HG03520 (cell line): ENCODE measurements around the gene TOE1.
"Not testable (repeated sequence)": the region's sequence is repeated elsewhere in the genome, so short reads cannot be mapped to it uniquely, and the experiment has no call there.

Source experiments
- ATAC-seq: cut with Tn5 transposase; IDR thresholded peaks from one replicate; pipeline ENCODE4 v1.9.1; 2021; ENCODE audit warnings: mild to moderate bottlenecking, moderate library complexity; ENCODE audit not compliant: unreplicated experiment

TOE1 gene

DNA sequence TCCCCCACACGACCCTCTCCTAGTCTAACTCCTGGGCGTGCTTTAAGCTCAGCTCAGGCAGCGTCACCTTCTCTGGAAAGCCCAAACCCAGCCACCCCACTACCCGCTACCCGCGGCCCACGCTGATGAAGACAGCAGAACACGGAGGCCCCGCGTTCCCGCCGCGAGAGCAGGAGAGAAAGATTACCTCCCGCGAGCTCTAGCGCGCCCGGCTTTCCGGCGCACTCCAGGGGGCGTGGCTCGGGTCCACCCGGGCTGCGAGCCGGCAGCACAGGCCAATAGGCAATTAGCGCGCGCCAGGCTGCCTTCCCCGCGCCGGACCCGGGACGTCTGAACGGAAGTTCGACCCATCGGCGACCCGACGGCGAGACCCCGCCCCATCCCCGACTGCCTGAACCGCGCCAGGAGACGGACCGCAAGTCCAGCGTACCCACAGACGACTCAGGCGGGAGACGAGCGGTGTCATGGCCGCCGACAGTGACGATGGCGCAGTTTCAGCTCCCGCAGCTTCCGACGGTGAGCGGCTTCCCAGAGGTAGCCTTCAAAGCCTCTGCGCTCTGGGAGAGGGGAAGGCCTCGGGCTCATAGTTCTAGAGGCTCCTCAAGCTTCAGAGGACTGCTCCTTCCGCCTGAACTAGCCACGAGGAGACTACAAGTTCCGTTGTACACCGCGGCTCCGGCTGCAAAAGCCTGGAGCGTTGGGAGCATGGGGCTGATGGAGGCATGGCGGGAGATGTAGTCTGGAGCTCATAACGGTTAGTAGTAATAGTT is at the start of gene TOE1, which contains the start of gene MUTYH:
TSS of gene TOE1 (plus strand) at position 382 of the 770 bp plus-strand sequence. CDS start at position 465, 83 bp downstream.
TSS of gene MUTYH (minus strand) at position 652 of the 770 bp plus-strand sequence. CDS start 5,935 bp downstream, outside the sequence.
- peak; percentile 85 for ATAC-seq

GRCh38 chr1:45291002-45291401 is 49.0 kb upstream of the TOE1 start:
- not testable (repeated sequence) for ATAC-seq

GRCh38 chr1:45291716-45292115 is 48.3 kb upstream of the TOE1 start:
- no peak for ATAC-seq

- no peak for ATAC-seq
Observed at GRCh38 chr1:45297666-45298356, 42.2 kb upstream of the TOE1 start.

DNA sequence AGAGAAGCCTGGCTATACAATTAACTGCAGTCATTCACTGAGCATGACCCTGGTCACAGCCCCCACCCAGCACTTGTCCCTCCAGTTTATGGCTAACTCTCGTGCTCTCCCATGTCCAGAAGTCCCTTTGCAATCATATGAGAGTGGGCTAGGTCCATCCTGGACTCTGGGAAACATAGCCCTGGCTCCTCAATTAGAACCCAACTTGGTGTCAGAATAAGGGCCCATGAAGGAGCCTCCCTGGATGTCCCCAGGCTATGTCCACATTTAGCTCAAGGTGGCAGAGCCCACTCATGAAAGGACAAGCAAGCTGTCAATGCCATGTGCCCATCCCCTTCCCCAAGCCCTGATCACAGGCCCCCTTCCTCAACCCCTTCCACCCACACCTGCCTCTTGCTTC is 40.7 kb upstream of the TOE1 start:
- ATAC-seq, result no peak

DNA sequence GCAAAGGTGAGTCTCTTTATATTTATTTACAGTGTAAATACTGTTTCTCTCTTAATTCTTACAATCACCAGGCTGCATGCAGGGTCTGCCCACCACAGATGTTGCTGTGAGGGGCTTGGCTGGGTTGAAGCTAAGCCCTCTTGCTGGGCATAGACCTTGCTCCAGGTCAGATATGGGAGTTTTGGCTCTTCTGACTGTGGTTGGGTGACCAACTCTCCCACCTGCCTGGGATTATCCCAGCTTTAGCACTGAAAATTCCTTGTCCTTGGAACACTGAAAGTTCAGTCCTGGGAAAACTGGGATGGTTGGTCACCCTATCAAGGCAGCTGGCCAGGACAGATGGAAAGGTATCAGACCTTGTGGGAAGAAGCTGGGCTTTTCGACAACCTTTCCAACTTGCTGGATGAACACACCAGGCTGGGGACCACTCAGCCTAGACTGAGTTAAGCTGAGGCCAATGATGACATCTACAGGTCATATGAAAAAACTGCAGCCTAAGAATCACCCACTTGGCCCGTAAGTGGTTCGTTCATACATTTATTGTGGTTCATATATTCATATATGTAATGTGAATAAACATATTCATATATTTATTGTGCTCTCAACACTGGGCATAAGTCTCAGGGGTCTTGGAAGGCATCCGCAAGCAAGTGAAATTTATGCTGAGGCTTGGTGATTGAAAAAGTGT is 39.8 kb upstream of the TOE1 start:
- no peak for ATAC-seq

DNA sequence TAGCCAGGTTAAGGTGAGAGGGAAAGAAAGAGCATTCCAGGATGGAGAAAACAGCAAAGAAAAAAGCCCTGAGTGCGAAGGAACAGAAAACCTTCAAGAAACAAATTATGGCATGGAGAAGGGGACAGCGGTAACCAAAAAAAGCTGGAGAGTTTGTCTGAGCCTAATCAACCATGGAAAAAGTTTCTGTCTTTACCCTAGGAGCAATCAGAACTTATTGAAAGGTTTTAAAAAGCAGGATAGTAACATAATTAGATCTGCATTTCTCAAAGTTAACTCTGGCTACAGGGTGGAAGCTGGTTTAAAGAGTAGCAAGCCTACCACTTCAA is 39.3 kb upstream of the TOE1 start:
- no peak for ATAC-seq

GRCh38 chr1:45302505-45303150 is 37.3 kb upstream of the TOE1 start:
- ATAC-seq, result no peak

- peak; percentile 73 for ATAC-seq
Observed at GRCh38 chr1:45303520-45304310, 36.3 kb upstream of the TOE1 start.

GRCh38 chr1:45304311-45305081 is 35.5 kb upstream of the TOE1 start:
- ATAC-seq, result no peak

GRCh38 chr1:45305231-45305630 is 34.7 kb upstream of the TOE1 start:
- no peak for ATAC-seq

DNA sequence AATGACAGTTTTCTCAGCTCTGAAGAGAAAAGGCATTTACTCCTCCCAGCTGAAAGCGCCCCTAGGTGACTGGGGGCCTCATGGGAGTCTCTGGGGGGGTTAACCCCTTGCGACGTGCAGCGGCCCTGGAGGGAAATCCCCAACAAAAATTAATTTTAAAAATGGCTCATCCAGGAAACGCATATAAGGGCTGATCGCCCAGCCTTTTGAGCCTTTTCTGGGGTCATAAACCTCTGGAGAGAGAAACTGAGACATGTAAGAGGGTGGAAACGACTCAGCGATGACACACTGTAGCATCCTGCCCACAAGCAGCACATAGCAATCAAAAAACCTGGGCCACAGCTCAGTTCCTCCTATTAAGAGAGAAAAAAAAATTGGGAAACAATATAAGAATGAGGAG is 33.7 kb upstream of the TOE1 start:
- ATAC-seq, result no peak

DNA sequence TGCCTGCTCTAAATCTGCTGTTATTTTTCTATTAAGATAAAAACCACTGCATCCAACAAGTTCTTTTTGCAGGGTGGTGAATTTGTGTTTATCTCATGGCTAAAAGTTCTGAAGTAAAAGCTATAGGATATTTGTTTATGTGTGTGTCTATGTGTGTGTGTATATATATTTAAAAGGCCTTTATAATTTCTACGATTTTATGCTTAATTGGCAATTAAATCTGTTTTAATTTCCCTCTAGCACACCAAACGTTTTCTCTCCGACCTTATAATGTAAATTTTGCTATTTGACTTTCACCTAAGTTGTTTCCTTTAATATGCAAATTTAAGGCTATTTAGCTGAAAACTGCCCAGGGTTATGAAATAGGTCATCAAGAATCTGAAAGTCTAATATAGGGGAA is 33.1 kb upstream of the TOE1 start:
- no peak for ATAC-seq

- no peak for ATAC-seq
Observed at GRCh38 chr1:45314266-45314665, 25.7 kb upstream of the TOE1 start.

DNA sequence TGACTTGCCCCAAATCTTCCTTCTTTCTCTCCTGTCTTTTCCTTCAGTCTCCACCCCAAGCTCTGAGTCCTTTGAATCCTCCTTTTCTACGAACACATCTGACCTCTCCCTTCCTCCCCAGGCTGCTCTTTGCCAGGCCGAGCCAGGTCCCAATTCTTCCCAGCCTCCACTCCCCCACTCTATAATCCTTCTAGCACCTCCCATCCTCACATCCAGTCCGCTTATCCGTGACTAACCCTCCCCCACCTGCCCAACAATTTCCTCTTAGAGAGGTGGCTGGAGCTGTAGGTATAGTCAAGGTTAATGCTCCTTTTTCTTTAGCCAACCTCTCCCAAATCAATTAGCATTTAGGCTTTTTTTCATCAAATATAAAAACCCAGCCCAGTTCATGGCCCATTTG is 22.8 kb upstream of the TOE1 start:
- ATAC-seq, result no peak

DNA sequence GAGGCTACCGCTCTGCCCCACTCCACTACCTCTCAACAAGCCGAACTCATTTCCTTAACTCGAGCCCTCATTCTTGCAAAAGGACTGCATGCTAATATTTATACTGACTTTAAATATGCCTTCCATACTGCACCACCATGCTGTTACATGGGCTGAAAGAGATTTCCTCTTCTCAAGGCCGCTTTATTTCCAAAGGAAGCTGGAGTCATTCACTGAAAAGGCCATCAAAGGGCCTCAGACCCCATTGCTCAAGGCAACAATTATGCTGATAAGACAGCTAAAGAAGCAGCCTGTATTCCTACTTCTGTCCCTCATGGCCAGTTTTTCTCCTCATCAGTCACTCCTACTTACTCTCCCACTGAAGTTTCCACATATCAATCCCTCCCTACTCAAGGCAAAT is 20.2 kb upstream of the TOE1 start:
- ATAC-seq, result no peak

DNA sequence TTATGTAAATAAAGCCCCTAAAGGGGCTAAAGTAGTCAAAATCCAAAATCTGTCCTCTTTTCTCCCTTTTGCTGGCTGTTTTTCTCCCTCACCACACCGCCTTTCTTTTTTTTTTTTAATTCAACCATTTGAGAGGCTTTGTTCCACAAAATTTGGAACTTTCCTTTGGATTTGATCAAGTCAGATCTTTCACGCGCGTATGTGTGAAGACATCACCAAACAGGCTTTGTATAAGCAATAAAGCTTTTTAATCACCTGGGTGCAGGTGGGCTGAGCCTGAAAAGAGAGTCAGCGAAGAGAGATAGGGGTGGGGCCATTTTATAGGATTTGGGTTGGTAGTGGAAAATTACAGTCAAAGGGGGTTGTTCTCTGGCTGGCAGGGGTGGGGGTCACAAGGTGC is 18.5 kb upstream of the TOE1 start:
- ATAC-seq, result no peak

- no peak for ATAC-seq
Observed at GRCh38 chr1:45322486-45323040, 17.4 kb upstream of the TOE1 start.

DNA sequence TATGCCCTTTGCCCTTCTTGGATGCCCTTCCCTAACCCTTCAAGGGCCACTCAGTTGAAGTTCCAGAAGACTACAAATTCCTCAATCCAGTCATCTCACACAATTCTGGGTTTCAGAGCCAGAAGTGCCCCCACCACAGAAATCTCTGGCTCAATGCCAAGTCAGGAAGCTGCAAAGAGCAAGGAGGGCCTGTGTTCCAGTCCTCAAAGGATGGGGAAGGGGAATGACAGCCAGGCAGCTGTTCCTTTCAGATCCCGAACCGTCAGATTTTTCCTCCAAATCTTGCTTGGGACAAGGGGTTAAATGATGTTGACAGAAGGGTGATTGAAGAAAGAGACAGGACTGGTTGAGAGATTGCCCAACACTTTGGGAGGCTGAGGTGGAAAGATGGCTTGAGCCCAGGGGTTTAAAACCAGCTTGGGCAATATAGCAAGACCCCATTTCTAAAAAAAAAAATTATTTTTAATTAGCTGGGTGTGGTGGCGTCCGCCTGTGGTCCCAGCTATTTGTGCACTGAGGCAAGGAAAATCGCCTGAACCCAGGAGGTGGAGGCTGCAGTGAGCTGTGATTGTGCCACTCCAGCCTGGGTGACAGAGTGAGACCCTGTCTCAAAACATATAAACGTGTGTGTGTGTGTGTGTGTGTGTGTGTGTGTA is 14.0 kb upstream of the TOE1 start:
- ATAC-seq, result no peak
